HEK293 (cell line): Measurements from ENCODE around the gene ADGRB3.

ENCODE experiments used
- CTCF ChIA-PET: fragments of 350-600 bp; formaldehyde crosslinking; extraction: SDS; loops from one replicate; lab custom pipeline; 2021; ENCODE audit warnings: antibody characterized with exemption; lab: Yijun Ruan, JAX
- POLR2A ChIA-PET: fragments of 300-600 bp; formaldehyde crosslinking; extraction: SDS; loops from one replicate; lab custom pipeline; 2020; ENCODE audit warnings: antibody characterized with exemption, inconsistent platforms; lab: Yijun Ruan, JAX
- H3K27ac ChIP-seq: fragments of 200-500 bp; sonication (Bioruptor generic); 2 replicates; pipeline ENCODE4 v1.5.1; 2014; ENCODE audit warnings: low read depth, low read length, control low read depth, inconsistent platforms; ENCODE audit errors: extremely low read depth
- H3K36me3 ChIP-seq, 2 experiments: fragments of 200-500 bp in 1 of 2; sonication (Bioruptor generic) in 1 of 2; 1 replicate in 1 of 2; 2 replicates in 1 of 2; pipeline ENCODE4 v1.5.1; 2014 to 2017; ENCODE audit warnings: inconsistent platforms in 2 of 2, low read length in 2 of 2; ENCODE audit not compliant: control insufficient read depth in 2 of 2, insufficient read depth in 1 of 2
- H3K4me1 ChIP-seq: fragments of 200-500 bp; sonication (Bioruptor generic); 2 replicates; pipeline ENCODE4 v1.5.1; 2014; ENCODE audit warnings: mild to moderate bottlenecking, low read length, inconsistent platforms; ENCODE audit not compliant: control insufficient read depth, insufficient read depth
- H3K4me3 ChIP-seq: 2 replicates; pipeline ENCODE4 v1.5.1; 2011; ENCODE audit warnings: low read depth, mild to moderate bottlenecking, control low read depth, low read length, moderate library complexity
- H3K9me3 ChIP-seq: fragments of 200-500 bp; sonication (Bioruptor generic); 2 replicates; pipeline ENCODE4 v1.5.1; 2014; ENCODE audit warnings: low read depth, low read length, inconsistent platforms; ENCODE audit not compliant: control insufficient read depth, insufficient read depth
- GLI4 ChIP-seq: fragments of 450-650 bp; formaldehyde crosslinking; IDR thresholded peaks from 2 replicates; pipeline ENCODE4 v1.5.1; 2016; ENCODE audit warnings: missing biosample characterization, missing genetic modification characterization
- GLIS1 ChIP-seq: fragments of 450-650 bp; formaldehyde crosslinking; IDR thresholded peaks from 2 replicates; pipeline ENCODE4 v1.5.1; 2016; ENCODE audit warnings: missing biosample characterization, missing genetic modification characterization
- GLIS2 ChIP-seq: fragments of 450-650 bp; formaldehyde crosslinking; IDR thresholded peaks from 2 replicates; pipeline ENCODE4 v1.5.1; 2016; ENCODE audit warnings: missing biosample characterization, missing genetic modification characterization
- REPIN1 ChIP-seq: fragments of 450-650 bp; formaldehyde crosslinking; IDR thresholded peaks from 2 replicates; pipeline ENCODE4 v1.5.1; 2017; ENCODE audit warnings: missing biosample characterization, missing genetic modification characterization, low read depth
- ZNF202 ChIP-seq: fragments of 450-650 bp; formaldehyde crosslinking; IDR thresholded peaks from 2 replicates; pipeline ENCODE4 v1.5.1; 2016; ENCODE audit warnings: missing biosample characterization, missing genetic modification characterization, borderline replicate concordance
- ZNF292 ChIP-seq: fragments of 450-650 bp; formaldehyde crosslinking; IDR thresholded peaks from 2 replicates; pipeline ENCODE4 v1.5.1; 2016; ENCODE audit warnings: low read depth, missing biosample characterization, missing genetic modification characterization, borderline replicate concordance
- ZNF311 ChIP-seq: fragments of 450-650 bp; formaldehyde crosslinking; IDR thresholded peaks from 2 replicates; pipeline ENCODE4 v1.5.1; 2017; ENCODE audit warnings: missing biosample characterization, missing genetic modification characterization, borderline replicate concordance
- ZNF366 ChIP-seq: fragments of 450-650 bp; formaldehyde crosslinking; conservative IDR thresholded peaks from 2 replicates; pipeline ENCODE4 v1.5.1; 2016; ENCODE audit warnings: missing biosample characterization, missing genetic modification characterization
- ZNF530 ChIP-seq: fragments of 450-650 bp; formaldehyde crosslinking; IDR thresholded peaks from 2 replicates; pipeline ENCODE4 v1.5.1; 2016; ENCODE audit warnings: low read depth, missing biosample characterization, missing genetic modification characterization
- ZNF560 ChIP-seq: fragments of 450-650 bp; formaldehyde crosslinking; IDR thresholded peaks from 2 replicates; pipeline ENCODE4 v1.5.1; 2017; ENCODE audit warnings: missing biosample characterization, missing genetic modification characterization, borderline replicate concordance
- ZNF571 ChIP-seq: fragments of 450-650 bp; formaldehyde crosslinking; IDR thresholded peaks from 2 replicates; pipeline ENCODE4 v1.5.0; 2017; ENCODE audit warnings: missing biosample characterization, missing genetic modification characterization
- ZNF600 ChIP-seq: fragments of 450-650 bp; formaldehyde crosslinking; IDR thresholded peaks from 2 replicates; pipeline ENCODE4 v1.5.1; 2016; ENCODE audit warnings: missing biosample characterization, missing genetic modification characterization
- ZNF610 ChIP-seq: fragments of 450-650 bp; formaldehyde crosslinking; IDR thresholded peaks from 2 replicates; pipeline ENCODE4 v1.5.1; 2016; ENCODE audit warnings: missing biosample characterization, missing genetic modification characterization, borderline replicate concordance
- ZNF621 ChIP-seq: fragments of 450-650 bp; formaldehyde crosslinking; IDR thresholded peaks from 2 replicates; pipeline ENCODE4 v1.5.1; 2017; ENCODE audit warnings: missing biosample characterization, missing genetic modification characterization
- ZNF623 ChIP-seq: fragments of 450-650 bp; formaldehyde crosslinking; IDR thresholded peaks from 2 replicates; pipeline ENCODE4 v1.5.1; 2016; ENCODE audit warnings: missing biosample characterization, missing genetic modification characterization
- ZNF626 ChIP-seq: fragments of 450-650 bp; sonication (Bioruptor Pico); formaldehyde crosslinking; IDR thresholded peaks from 2 replicates; pipeline ENCODE4 v1.5.1; 2018; ENCODE audit warnings: missing biosample characterization, missing genetic modification characterization, inconsistent platforms
- ZNF660 ChIP-seq: fragments of 450-650 bp; IDR thresholded peaks from 2 replicates; pipeline ENCODE4 v1.5.1; 2018; ENCODE audit warnings: missing biosample characterization, mild to moderate bottlenecking, missing genetic modification characterization
- ZNF701 ChIP-seq: fragments of 450-650 bp; formaldehyde crosslinking; IDR thresholded peaks from 2 replicates; pipeline ENCODE4 v1.5.1; 2016; ENCODE audit warnings: missing biosample characterization, missing genetic modification characterization
- ZNF791 ChIP-seq: fragments of 450-650 bp; formaldehyde crosslinking; IDR thresholded peaks from 2 replicates; pipeline ENCODE4 v1.5.1; 2016; ENCODE audit warnings: missing biosample characterization, missing genetic modification characterization
- TF ChIP-seq, protein P1 (sequence below): fragments of 450-650 bp; formaldehyde crosslinking; IDR thresholded peaks from 2 replicates; pipeline ENCODE4; 2016; ENCODE audit warnings: missing biosample characterization, missing genetic modification characterization
- TF ChIP-seq, protein P2 (sequence below): fragments of 450-650 bp; formaldehyde crosslinking; IDR thresholded peaks from 2 replicates; pipeline ENCODE4 v1.5.1; 2016; ENCODE audit warnings: missing biosample characterization, missing genetic modification characterization, borderline replicate concordance
- TF ChIP-seq, protein P3 (sequence below): fragments of 450-650 bp; formaldehyde crosslinking; IDR thresholded peaks from 2 replicates; pipeline ENCODE4 v1.5.1; 2016; ENCODE audit warnings: missing biosample characterization, missing genetic modification characterization
- TF ChIP-seq, protein P4 (sequence below): fragments of 450-650 bp; formaldehyde crosslinking; IDR thresholded peaks from 2 replicates; pipeline ENCODE4 v1.5.1; 2016; ENCODE audit warnings: missing biosample characterization, missing genetic modification characterization

Gene ADGRB3

GRCh38 chr6:68761985-68762384 is 126.9 kb downstream of the ADGRB3 start:
- CTCF ChIA-PET: no interaction called here

GRCh38 chr6:68771426-68771825 is 136.3 kb downstream of the ADGRB3 start:
- Histone ChIP-seq H3K4me1 (no peaks in the 10 kb centered on the region), H3K4me3 (no peak overlapping the region), H3K9me3 (no peaks in the 10 kb centered on the region), H3K36me3 (no peaks in the 10 kb centered on the region), H3K27ac (no peak overlapping the region)
- ChIA-PET POLR2A (interaction anchor here (0.6 kb wide), 1 partner anchor 877 kb away, joined by 7 read pairs; no protein-coding TSS in a partner anchor), CTCF (interaction anchor here (0.6 to 0.7 kb wide), 2 partner anchors 97 to 1332 kb away, joined by 3 read pairs; no protein-coding TSS in a partner anchor)
- TF ChIP-seq ZNF366 (no peak), ZNF626 (no peak), ZNF571 (tag by site-specific recombination) (no peak), ZNF292 (tag by site-specific recombination) (no peak)

More at GRCh38 chr6:68761985-68762384, 126.9 kb downstream of the ADGRB3 start:
- no peak overlapping the region for H3K27ac ChIP-seq
- POLR2A ChIA-PET: no interaction called here
- H3K4me3 ChIP-seq: no peak overlapping the region
- H3K4me1 ChIP-seq: no peaks in the 10 kb centered on the region
- TF ChIP-seq, protein P1, sequence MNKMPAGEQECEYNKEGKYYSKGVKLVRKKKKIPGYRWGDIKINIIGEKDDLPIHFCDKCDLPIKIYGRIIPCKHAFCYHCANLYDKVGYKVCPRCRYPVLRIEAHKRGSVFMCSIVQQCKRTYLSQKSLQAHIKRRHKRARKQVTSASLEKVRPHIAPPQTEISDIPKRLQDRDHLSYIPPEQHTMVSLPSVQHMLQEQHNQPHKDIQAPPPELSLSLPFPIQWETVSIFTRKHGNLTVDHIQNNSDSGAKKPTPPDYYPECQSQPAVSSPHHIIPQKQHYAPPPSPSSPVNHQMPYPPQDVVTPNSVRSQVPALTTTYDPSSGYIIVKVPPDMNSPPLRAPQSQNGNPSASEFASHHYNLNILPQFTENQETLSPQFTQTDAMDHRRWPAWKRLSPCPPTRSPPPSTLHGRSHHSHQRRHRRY: no peak
- TF ChIP-seq, protein P2, sequence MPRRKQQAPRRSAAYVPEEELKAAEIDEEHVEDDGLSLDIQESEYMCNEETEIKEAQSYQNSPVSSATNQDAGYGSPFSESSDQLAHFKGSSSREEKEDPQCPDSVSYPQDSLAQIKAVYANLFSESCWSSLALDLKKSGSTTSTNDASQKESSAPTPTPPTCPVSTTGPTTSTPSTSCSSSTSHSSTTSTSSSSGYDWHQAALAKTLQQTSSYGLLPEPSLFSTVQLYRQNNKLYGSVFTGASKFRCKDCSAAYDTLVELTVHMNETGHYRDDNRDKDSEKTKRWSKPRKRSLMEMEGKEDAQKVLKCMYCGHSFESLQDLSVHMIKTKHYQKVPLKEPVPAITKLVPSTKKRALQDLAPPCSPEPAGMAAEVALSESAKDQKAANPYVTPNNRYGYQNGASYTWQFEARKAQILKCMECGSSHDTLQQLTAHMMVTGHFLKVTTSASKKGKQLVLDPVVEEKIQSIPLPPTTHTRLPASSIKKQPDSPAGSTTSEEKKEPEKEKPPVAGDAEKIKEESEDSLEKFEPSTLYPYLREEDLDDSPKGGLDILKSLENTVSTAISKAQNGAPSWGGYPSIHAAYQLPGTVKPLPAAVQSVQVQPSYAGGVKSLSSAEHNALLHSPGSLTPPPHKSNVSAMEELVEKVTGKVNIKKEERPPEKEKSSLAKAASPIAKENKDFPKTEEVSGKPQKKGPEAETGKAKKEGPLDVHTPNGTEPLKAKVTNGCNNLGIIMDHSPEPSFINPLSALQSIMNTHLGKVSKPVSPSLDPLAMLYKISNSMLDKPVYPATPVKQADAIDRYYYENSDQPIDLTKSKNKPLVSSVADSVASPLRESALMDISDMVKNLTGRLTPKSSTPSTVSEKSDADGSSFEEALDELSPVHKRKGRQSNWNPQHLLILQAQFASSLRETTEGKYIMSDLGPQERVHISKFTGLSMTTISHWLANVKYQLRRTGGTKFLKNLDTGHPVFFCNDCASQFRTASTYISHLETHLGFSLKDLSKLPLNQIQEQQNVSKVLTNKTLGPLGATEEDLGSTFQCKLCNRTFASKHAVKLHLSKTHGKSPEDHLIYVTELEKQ (tag by site-specific recombination): no peak
- TF ChIP-seq GLI4 (tag by site-specific recombination): no peak
- TF ChIP-seq ZNF626: no peak
- no peak for TF ChIP-seq ZNF701 (tag by site-specific recombination)
- TF ChIP-seq ZNF660 (tag by site-specific recombination): no peak
- TF ChIP-seq ZNF621 (tag by site-specific recombination): no peak
- no peak for TF ChIP-seq ZNF560 (tag by site-specific recombination)
- TF ChIP-seq ZNF530 (tag by site-specific recombination): no peak
- no peak for TF ChIP-seq ZNF600 (tag by site-specific recombination)
- no peak for TF ChIP-seq REPIN1
- TF ChIP-seq ZNF202 (tag by site-specific recombination): no peak
- no peak for TF ChIP-seq ZNF311 (tag by site-specific recombination)
- no peak for TF ChIP-seq ZNF791 (tag by site-specific recombination)
- no peak for TF ChIP-seq GLIS2 (tag by site-specific recombination)
- no peak for TF ChIP-seq GLIS1 (tag by site-specific recombination)
- TF ChIP-seq, protein P3, sequence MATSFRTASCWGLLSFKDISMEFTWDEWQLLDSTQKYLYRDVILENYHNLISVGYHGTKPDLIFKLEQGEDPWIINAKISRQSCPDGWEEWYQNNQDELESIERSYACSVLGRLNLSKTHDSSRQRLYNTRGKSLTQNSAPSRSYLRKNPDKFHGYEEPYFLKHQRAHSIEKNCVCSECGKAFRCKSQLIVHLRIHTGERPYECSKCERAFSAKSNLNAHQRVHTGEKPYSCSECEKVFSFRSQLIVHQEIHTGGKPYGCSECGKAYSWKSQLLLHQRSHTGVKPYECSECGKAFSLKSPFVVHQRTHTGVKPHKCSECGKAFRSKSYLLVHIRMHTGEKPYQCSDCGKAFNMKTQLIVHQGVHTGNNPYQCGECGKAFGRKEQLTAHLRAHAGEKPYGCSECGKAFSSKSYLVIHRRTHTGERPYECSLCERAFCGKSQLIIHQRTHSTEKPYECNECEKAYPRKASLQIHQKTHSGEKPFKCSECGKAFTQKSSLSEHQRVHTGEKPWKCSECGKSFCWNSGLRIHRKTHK (tag by site-specific recombination): no peak
- no peak for TF ChIP-seq ZNF610 (tag by site-specific recombination)
- TF ChIP-seq ZNF623 (tag by site-specific recombination): no peak
- TF ChIP-seq, protein P4, sequence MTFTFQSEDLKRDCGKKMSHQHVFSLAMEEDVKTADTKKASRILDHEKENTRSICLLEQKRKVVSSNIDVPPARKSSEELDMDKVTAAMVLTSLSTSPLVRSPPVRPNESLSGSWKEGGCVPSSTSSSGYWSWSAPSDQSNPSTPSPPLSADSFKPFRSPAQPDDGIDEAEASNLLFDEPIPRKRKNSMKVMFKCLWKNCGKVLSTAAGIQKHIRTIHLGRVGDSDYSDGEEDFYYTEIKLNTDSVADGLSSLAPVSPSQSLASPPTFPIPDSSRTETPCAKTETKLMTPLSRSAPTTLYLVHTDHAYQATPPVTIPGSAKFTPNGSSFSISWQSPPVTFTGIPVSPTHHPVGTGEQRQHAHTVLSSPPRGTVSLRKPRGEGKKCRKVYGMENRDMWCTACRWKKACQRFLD (tag by site-specific recombination): no peak
- TF ChIP-seq, all 188 proteins: peak for 0
- H3K36me3 ChIP-seq: no peaks in the 10 kb centered on the region
- H3K9me3 ChIP-seq: no peaks in the 10 kb centered on the region
